Measurements from ENCODE around the gene SMIM21. TPM values are rescaled to one million over a fixed set of nuclear protein-coding genes. Genes with fewer than 3 reads are reported as not detected.

Gene SMIM21
- total RNA-seq, 4 donors from 2014 or later, result not detected

DNA sequence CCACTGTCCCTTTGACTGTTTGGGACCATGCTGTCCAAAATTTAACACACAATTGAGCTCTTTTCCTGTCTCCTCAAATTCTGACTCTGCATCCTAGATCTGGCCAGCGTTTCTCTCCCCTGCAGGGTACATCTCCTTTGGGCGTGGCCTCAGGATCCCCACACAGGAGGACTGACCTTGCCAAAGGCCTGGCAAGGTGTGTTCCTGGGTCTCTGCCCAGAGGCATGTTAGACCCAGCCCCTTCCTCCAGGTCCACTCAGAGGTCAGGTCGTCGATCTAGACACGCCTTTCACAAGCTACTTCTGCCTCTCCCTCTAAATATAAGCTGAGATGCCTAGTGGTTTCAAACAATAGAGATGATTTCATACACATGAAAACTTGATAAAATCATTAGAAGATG is 45.4 kb upstream of the SMIM21 start:
- ATAC-seq (no peak), DNase-seq (no peak)
- TF ChIP-seq POLR2A (IDR thresholded peaks at IDR 0.05) (no peak), CTCF (IDR thresholded peaks at IDR 0.05 in 4 of 5, conservative IDR thresholded peaks at IDR 0.05 in 1 of 5) (no peak)
- in situ Hi-C loops (cut with MboI; ENCODE audit: low sequenced_read_pairs in 4 of 4) (loop anchor here in 3 of 4 donors (10.0 to 25.0 kb wide), 3 partner anchors 311 to 828 kb away; no protein-coding TSS in a partner anchor), intact Hi-C loops (cut with DNase I; ENCODE audit: low total_unique reads) (loop anchor here (10.0 kb wide), 1 partner anchor 308 kb away; no protein-coding TSS in a partner anchor)
- no peak overlapping the region for H3K4me3 ChIP-seq
- H3K27me3 ChIP-seq, result no peaks in the 10 kb centered on the region
- H3K27ac ChIP-seq, result no peak overlapping the region
- H3K36me3 ChIP-seq, result no peaks in the 10 kb centered on the region
- no peaks in the 10 kb centered on the region for H3K4me1 ChIP-seq
- H3K9me3 ChIP-seq, result no peaks in the 10 kb centered on the region

DNA sequence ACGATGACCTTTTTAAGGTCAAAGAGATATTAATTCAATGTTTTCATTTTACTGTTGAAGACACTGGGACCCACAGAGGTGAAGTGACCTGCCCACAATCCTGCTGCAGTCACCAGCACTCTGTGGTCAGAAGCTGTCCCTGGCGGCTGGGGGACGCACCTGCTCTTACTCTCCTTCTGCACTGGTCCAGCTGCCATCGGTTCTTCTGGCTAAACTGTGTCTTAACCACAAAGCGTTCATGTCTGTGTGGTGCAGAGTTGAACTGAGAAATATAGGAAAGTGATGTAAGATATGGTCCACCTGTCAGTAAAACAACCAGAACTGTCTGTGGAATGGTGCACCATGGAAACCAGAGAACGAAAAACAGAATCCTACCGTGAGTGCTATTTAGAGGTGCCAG is 44.9 kb upstream of the SMIM21 start:
- Histone ChIP-seq H3K4me3 (no peak overlapping the region), H3K27me3 (no peaks in the 10 kb centered on the region), H3K36me3 (no peaks in the 10 kb centered on the region), H3K9me3 (no peaks in the 10 kb centered on the region), H3K4me1 (no peaks in the 10 kb centered on the region), H3K27ac (no peak overlapping the region)
- in situ Hi-C loops (cut with MboI; ENCODE audit: low sequenced_read_pairs in 4 of 4), result loop anchor here in 3 of 4 donors (10.0 to 25.0 kb wide), 3 partner anchors 310 to 828 kb away; no protein-coding TSS in a partner anchor
- TF ChIP-seq CTCF (IDR thresholded peaks at IDR 0.05 in 4 of 5, conservative IDR thresholded peaks at IDR 0.05 in 1 of 5), result no peak
- no peak for TF ChIP-seq POLR2A (IDR thresholded peaks at IDR 0.05)
- no peak for ATAC-seq
- DNase-seq, result no peak
- intact Hi-C loops (cut with DNase I; ENCODE audit: low total_unique reads), result loop anchor here (10.0 kb wide), 1 partner anchor 308 kb away; no protein-coding TSS in a partner anchor

DNA sequence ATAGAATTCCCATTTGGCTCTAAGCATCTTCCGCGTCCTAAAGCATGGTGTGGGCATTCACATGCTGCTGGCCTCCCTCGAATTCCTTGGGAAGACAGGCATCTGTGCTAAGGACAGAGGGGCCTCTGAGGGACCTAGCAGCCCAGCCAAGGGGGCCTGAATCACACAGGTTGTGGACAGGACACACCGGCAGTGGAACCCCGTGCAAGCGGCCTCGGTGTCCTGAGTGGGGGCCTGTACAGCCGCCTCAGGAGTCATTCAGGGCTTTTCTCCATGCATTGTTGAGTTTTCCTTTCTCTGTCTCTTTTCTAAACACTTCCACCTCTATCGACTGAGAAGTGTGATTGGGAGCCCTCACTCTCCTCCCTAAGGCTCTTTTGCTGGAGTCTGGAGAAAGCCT is 44.3 kb upstream of the SMIM21 start:
- DNase-seq (no peak), ATAC-seq (no peak)
- H3K4me1 ChIP-seq, result no peaks in the 10 kb centered on the region
- TF ChIP-seq CTCF (IDR thresholded peaks at IDR 0.05 in 4 of 5, conservative IDR thresholded peaks at IDR 0.05 in 1 of 5) (no peak), POLR2A (IDR thresholded peaks at IDR 0.05) (no peak)
- no peak overlapping the region for H3K27ac ChIP-seq
- H3K9me3 ChIP-seq, result no peaks in the 10 kb centered on the region
- no peaks in the 10 kb centered on the region for H3K27me3 ChIP-seq
- intact Hi-C loops (cut with DNase I; ENCODE audit: low total_unique reads), result loop anchor here (10.0 kb wide), 1 partner anchor 307 kb away; no protein-coding TSS in a partner anchor
- H3K4me3 ChIP-seq, result no peak overlapping the region
- no peaks in the 10 kb centered on the region for H3K36me3 ChIP-seq
- in situ Hi-C loops (cut with MboI; ENCODE audit: low sequenced_read_pairs in 4 of 4), result loop anchor here in 3 of 4 donors (10.0 to 25.0 kb wide), 3 partner anchors 310 to 827 kb away; no protein-coding TSS in a partner anchor

DNA sequence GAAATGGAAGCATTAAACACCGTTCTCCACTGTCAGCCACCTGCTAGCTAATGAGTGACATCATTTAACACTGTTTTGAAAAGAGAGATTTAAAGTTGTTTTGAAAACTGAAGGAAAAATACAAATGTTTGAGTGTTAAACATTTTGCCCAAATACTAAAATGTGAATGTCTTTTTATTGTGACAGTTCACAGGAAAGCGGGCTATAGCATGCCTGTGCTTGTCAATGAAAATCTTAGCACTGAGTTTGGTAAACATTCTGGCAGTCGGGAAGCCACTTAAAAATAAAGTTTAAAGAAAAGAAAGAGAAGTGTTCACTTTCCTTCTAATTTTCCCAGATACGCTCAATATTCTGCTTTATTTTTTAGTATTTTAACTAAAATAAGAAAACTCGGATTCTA is 40.3 kb upstream of the SMIM21 start:
- H3K9me3 ChIP-seq, result no peaks in the 10 kb centered on the region
- no peaks in the 10 kb centered on the region for H3K27me3 ChIP-seq
- DNase-seq, result no peak
- H3K4me1 ChIP-seq, result no peaks in the 10 kb centered on the region
- H3K27ac ChIP-seq, result no peak overlapping the region
- in situ Hi-C loops (cut with MboI; ENCODE audit: low sequenced_read_pairs in 4 of 4) (loop anchor here in 2 of 4 donors (25.0 kb wide), 1 partner anchor 306 kb away; no protein-coding TSS in a partner anchor), intact Hi-C loops (cut with DNase I; ENCODE audit: low total_unique reads) (no loop called here)
- TF ChIP-seq CTCF (IDR thresholded peaks at IDR 0.05 in 4 of 5, conservative IDR thresholded peaks at IDR 0.05 in 1 of 5) (no peak), POLR2A (IDR thresholded peaks at IDR 0.05) (no peak)
- ATAC-seq, result no peak
- no peaks in the 10 kb centered on the region for H3K36me3 ChIP-seq
- no peak overlapping the region for H3K4me3 ChIP-seq

Measured in gastrocnemius medialis (tissue), 4 donors.